Activated T-helper 1 cell treated with anti-CD3 and anti-CD28 coated beads, Interleukin-12 subunit alpha, Interleukin-12 subunit beta, Interleukin-2, Interleukin-4 antibody, amounts not matched to agents 30 ng/mL and 10 ng/mL and 1 ng/mL, durations not matched to agents 14 hours and 24 hours and 36 hours (primary cell): ENCODE data around the gene ACVRL1. TPM values are rescaled to one million over a fixed set of nuclear protein-coding genes. Genes with fewer than 3 reads are reported as not detected.
A peak's percentile ranks its signal among the peaks of the same experiment; 100 is the strongest.
"Not testable (repeated sequence)": the region's sequence is repeated elsewhere in the genome, so short reads cannot be mapped to it uniquely, and the experiment has no call there.

Experiments
- DNase-seq: peaks from one replicate; pipeline ENCODE4 v3.0.0; 2021; ENCODE audit warnings: low spot score
- H3K27ac Mint-ChIP-seq: one replicate; pipeline ENCODE4 v1.8.0; 2021; ENCODE audit warnings: mild to moderate bottlenecking, mixed read lengths
- H3K27me3 Mint-ChIP-seq: one replicate; pipeline ENCODE4 v1.8.0; 2022; ENCODE audit warnings: mild to moderate bottlenecking, moderate library complexity, mixed read lengths; ENCODE audit not compliant: insufficient read depth
- H3K36me3 Mint-ChIP-seq: one replicate; pipeline ENCODE4 v1.8.0; 2021; ENCODE audit warnings: low read depth, mixed read lengths
- H3K4me1 Mint-ChIP-seq: one replicate; pipeline ENCODE4 v1.8.0; 2021; ENCODE audit warnings: low read depth, mixed read lengths
- H3K4me3 Mint-ChIP-seq: one replicate; pipeline ENCODE4 v1.8.0; 2021; ENCODE audit warnings: mild to moderate bottlenecking, moderate library complexity, mixed read lengths
- H3K9me3 Mint-ChIP-seq: one replicate; pipeline ENCODE4 v1.8.0; 2021; ENCODE audit warnings: mixed read lengths
- intact Hi-C: fragments of 100-400 bp; cut with micrococcal nuclease; formaldehyde crosslinking; loops from one replicate; pipeline ENCODE4 v1.15.1; 2024
- total RNA-seq: library from RNA; stranded (reverse); gene quantifications from 2 replicates; pipeline ENCODE4 v1.2.3, GENCODE V29; 2022

Gene ACVRL1
- total RNA-seq, 1 donor from 2014 or later = not detected

DNA sequence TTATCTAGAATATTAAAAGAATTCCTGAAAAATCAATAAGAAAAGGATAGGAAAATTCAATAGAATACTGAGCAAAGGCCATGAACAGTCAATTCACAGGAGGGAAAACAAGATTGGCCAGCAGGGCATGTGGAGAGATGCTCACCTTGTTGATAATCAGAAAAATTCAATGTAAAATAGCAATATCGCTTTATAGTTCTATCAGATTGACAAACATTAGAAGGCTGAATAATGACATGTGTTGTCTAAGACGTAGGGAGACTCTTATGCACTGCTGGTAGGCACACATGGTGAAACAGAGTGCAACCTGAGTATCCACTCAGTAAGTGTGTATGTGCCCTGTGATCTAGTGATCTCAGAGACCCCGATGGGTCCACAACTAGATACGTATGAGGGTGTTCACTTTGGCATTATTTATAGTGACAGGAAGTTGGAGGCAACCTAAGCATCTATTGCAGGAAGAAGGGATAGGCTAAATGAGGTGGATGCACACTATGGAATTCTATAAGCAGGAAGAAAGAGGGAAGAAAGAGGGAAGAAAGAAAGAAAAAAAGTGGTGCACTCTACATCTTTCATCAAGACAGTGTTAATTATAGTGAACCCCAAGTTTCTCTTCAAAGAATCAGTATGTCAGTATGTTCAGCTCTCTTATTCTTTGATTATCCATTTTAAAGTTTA lies 23.2 kb upstream of the ACVRL1 start:
- no peak overlapping the region for H3K27ac Mint-ChIP-seq
- intact Hi-C loops = no loop called here
- no peak overlapping the region for H3K4me3 Mint-ChIP-seq
- H3K4me1 Mint-ChIP-seq = peaks cover 10% of the 10 kb centered on the region
- no peak for DNase-seq
- H3K27me3 Mint-ChIP-seq = peaks cover 9% of the 10 kb centered on the region
- H3K9me3 Mint-ChIP-seq = no peaks in the 10 kb centered on the region
- no peaks in the 10 kb centered on the region for H3K36me3 Mint-ChIP-seq

DNA sequence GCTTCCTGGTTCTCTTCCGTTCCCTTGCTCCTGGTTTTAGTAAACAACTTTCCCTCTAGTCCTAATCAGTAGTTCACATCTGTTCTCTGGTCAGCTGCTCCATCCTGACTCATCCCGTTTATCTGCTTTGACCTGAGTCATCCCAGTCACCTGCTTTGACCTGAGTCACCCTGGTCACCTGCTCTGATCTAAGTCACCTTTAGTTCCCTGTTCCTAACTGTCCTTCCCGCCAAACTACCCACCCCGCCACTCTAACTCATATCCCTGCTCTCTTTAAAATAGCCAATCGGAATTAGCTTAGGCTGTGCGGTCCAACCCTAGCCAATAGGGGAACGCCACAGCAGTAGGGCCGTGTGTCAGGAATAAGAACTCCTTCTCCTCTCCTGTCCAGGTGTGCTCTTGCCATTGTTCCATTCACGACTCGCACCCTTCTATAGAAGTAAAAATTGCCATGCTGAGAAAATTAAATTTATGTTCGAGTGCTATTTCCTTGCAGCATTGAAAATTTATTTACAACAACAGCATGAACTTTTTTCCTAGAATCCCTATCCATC lies 22.6 kb upstream of the ACVRL1 start:
- H3K9me3 Mint-ChIP-seq = no peaks in the 10 kb centered on the region
- H3K4me1 Mint-ChIP-seq = peaks cover 10% of the 10 kb centered on the region
- intact Hi-C loops = no loop called here
- DNase-seq = no peak
- peaks cover 5% of the 10 kb centered on the region for H3K27me3 Mint-ChIP-seq
- no peak overlapping the region for H3K4me3 Mint-ChIP-seq
- H3K27ac Mint-ChIP-seq = no peak overlapping the region
- no peaks in the 10 kb centered on the region for H3K36me3 Mint-ChIP-seq

DNA sequence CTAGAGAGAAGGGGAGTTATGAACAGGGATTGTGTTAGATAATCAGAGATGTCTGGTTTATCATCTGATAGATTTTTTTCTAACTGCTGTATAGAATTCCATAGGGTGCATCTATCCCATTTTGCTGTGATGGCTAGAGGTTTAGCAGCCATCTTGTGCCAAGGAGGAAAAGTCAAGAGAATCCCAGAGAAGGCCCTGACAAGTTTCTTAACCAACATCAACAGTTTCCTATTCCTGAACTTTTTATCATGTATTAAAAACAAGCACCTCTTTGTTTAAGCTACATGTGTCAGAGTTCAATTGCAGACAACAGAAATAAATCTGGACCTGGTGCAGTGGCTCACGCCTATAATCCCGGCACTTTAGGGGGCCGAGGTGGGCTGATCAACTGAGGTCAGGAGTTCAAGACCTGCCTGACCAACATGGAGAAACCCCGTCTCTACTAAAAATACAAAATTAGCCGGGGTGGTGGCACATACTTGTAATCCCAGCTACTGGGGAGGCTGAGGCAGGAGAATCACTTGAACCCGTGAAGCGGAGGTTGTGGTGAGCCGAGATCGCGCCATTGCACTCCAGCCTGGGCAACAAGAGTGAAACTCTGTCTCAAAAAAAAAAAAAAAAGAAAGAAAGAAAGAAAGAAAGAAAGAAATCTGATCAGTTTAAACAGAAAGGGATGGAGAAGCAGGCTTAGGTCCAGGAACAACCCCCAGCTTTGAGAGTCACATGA lies 21.8 kb upstream of the ACVRL1 start:
- H3K36me3 Mint-ChIP-seq, H3K27me3 Mint-ChIP-seq, intact Hi-C loops, H3K4me3 Mint-ChIP-seq, DNase-seq, H3K9me3 Mint-ChIP-seq: not testable (repeated sequence)
- peaks cover 10% of the 10 kb centered on the region for H3K4me1 Mint-ChIP-seq
- H3K27ac Mint-ChIP-seq = peak overlapping the region; percentile 37

DNA sequence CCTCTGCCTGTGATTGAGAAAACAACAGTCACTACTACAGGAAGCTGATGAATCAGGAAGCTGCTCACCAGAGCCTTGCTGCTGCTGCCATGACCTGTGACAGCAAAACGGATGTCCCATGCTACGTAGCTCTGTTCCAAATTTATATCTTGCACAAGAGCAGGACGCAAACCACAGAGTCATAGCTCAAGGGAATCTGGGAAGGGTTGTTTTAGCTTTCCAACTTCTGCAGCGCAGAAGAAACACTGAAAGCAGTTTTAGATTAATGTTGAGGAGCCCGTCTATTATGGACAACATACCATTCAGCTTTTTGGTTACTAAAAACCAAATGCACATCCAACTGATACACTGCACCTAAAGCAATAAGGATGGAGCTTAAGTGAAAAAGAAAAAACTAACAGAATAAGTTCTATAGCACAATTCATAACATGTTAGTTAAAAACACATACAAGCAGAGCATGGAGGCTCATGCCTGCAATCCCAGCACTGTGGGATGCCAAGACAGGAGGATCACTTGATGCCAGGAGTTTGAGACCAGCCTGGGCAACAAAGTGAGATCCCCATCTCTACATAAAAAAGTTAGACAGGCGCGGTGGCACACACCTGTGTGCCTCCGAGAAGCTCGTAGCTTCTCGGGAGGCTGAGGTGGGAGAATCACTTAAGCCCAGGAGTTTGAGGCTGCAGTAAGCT lies 21.1 kb upstream of the ACVRL1 start:
- H3K4me1 Mint-ChIP-seq = peaks cover 10% of the 10 kb centered on the region
- DNase-seq = peak; percentile 37
- intact Hi-C loops = no loop called here
- H3K9me3 Mint-ChIP-seq = no peaks in the 10 kb centered on the region
- H3K27ac Mint-ChIP-seq = peak overlapping the region; percentile 37
- no peaks in the 10 kb centered on the region for H3K36me3 Mint-ChIP-seq
- no peak overlapping the region for H3K4me3 Mint-ChIP-seq
- H3K27me3 Mint-ChIP-seq = peaks cover 5% of the 10 kb centered on the region

DNA sequence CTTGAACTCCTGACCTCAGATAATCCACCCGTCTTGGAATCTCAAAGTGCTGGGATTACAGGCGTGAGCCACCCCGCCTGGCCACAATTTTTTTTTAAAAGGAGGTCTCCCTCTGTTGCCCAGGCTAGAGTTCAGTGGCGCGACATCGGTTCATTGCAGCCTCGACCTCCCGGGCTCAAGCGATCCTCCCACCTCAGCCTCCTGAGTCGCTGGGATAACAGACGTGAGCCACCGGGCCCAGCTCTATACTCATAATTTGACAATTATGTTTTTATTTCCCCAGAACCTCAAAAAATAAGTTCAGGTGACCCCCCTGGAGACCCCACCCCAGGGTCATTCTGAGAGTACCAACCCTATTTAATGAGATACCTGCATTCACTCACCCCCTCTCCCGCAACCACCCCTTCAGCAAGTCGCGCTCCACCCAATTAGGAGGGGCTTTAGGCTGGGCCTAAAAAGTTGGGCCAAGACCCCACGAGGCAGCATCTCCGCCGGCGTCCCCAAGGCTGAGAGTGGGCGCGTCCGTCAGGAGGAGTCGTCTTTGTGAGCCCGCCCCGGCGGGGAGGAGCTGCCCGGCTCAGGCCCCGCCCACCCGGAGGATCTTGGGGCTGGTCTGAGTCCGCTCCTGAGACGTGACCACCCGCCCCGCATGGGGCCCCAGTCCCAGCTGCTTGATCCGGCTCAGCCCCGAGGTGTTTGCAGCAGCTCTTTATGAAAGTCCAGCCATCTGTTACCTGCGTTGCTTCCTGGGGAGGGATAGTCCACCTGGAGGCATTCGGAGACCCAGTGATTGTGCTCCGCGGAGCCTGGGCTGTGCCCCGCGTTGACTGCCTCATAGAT lies 19.6 kb upstream of the ACVRL1 start, which contains the start of gene ANKRD33:
Gene ANKRD33, plus strand, starts transcription at position 628 of the 840 bp plus-strand sequence. Its CDS starts 84 bp downstream, at position 712.
- intact Hi-C loops = no loop called here
- no peak within 1 kb of the TSS for H3K4me3 Mint-ChIP-seq
- H3K27ac Mint-ChIP-seq = no peak within 1 kb of the TSS
- DNase-seq = no peak
- peaks cover 10% of the 10 kb centered on the region for H3K4me1 Mint-ChIP-seq
- no peaks in the 10 kb centered on the region for H3K36me3 Mint-ChIP-seq
- no peaks in the 10 kb centered on the region for H3K9me3 Mint-ChIP-seq
- H3K27me3 Mint-ChIP-seq = peaks cover 1% of the 10 kb centered on the region

DNA sequence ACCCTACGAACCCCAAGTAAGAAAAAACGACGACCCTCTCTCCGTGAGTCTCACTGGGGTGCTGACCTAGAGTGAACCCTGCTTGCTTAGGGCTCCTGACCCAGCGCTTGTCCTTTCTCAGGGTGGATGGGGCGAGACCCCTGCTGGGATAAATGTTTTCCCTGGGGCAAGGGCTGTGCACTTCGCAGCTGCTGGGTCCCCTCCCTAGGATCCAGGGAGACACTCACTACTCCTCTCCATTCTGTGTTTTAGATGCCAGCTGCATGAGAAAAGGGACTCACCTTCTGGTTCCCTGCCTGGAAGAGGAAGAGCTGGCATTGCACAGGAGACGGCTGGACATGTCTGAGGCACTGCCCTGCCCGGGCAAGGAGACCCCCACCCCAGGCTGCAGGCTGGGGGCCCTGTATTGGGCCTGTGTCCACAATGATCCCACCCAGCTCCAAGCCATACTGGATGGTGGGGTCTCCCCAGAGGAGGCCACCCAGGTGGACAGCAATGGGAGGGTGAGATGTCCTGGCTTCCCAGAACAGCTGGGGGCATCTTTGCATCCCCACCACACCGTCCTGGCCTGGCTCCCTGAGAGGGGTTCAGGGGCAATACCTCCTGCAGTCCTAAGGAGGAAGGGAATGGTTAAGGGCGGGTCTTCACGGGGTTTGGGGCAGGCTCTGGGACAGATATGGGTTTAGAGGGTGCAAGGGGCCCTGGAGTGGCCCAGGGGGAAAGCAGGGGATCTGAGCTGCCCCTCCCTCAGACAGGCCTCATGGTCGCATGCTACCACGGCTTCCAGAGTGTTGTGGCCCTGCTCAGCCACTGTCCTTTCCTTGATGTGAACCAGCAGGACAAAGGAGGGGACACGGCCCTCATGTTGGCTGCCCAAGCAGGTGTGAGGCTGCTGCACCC lies 18.7 kb upstream of the ACVRL1 start:
- Mint-ChIP-seq H3K9me3 (no peaks in the 10 kb centered on the region), H3K27me3 (peaks cover 4% of the 10 kb centered on the region), H3K4me3 (no peak overlapping the region), H3K4me1 (peaks cover 10% of the 10 kb centered on the region), H3K36me3 (no peaks in the 10 kb centered on the region), H3K27ac (no peak overlapping the region)
- intact Hi-C loops = no loop called here
- no peak for DNase-seq

DNA sequence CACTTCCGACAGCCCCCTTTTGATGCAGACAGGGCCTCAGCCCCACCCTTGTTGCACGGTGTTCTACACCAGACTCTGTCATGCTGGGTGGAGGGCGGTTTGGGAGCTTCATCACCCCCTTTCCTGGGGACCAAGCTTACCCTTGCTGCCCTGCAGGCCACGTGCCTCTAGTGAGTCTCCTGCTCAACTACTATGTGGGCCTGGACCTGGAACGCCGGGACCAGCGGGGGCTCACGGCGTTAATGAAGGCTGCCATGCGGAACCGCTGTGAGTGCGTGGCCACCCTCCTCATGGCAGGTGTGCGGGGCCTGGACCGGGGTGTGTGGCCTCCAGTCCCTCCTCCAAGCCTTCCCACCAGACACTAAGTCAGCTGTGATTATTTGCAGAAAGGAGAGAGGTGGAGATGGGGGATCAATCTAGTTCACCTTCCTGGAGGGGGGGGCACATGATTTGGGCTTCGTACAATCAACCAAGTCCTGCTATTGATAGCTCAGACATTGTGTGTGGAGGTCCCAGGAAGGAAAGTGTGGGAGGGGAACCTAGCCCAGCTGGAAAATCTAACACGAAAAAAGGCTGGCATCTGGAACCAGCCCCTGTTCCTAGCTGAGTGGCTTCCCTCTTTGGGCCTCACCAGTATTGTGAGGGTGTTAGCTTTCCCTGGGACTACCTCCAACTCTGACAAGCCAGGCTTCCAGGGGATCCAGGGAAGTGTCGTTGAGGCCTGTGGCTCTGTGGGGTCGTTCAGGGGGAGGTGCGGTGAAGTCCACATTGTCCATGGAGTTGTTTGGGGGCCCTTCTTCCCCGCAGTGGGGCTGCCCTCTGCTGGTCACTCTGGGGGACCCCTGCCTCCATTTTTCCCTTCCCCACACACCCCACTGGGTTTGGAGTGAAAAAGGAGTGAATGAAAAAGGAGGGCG lies 17.8 kb upstream of the ACVRL1 start:
- intact Hi-C loops = no loop called here
- H3K4me3 Mint-ChIP-seq = no peak overlapping the region
- no peaks in the 10 kb centered on the region for H3K9me3 Mint-ChIP-seq
- H3K36me3 Mint-ChIP-seq = no peaks in the 10 kb centered on the region
- peaks cover 4% of the 10 kb centered on the region for H3K27me3 Mint-ChIP-seq
- H3K4me1 Mint-ChIP-seq = peaks cover 10% of the 10 kb centered on the region
- no peak overlapping the region for H3K27ac Mint-ChIP-seq
- DNase-seq = no peak

DNA sequence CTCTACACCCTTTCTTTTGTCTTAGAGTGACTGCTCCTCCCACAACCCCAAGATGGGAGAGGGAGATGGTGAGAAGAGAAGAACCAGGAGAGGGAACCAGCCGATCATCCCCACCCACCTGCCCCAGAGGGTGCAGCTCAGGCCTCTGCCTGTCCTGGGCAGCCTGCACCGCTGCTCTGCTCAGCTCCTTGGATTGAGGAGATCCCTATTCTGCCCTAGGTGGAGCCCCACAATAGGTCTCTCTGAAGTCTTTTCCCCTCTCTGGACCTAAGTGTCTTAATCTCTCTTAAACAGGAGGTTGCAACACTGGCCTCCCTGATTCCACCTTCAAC lies 17.2 kb upstream of the ACVRL1 start:
- no peaks in the 10 kb centered on the region for H3K9me3 Mint-ChIP-seq
- no peak for DNase-seq
- H3K4me1 Mint-ChIP-seq = peaks cover 10% of the 10 kb centered on the region
- intact Hi-C loops = no loop called here
- peaks cover 7% of the 10 kb centered on the region for H3K27me3 Mint-ChIP-seq
- no peak overlapping the region for H3K27ac Mint-ChIP-seq
- H3K36me3 Mint-ChIP-seq = no peaks in the 10 kb centered on the region
- no peak overlapping the region for H3K4me3 Mint-ChIP-seq

DNA sequence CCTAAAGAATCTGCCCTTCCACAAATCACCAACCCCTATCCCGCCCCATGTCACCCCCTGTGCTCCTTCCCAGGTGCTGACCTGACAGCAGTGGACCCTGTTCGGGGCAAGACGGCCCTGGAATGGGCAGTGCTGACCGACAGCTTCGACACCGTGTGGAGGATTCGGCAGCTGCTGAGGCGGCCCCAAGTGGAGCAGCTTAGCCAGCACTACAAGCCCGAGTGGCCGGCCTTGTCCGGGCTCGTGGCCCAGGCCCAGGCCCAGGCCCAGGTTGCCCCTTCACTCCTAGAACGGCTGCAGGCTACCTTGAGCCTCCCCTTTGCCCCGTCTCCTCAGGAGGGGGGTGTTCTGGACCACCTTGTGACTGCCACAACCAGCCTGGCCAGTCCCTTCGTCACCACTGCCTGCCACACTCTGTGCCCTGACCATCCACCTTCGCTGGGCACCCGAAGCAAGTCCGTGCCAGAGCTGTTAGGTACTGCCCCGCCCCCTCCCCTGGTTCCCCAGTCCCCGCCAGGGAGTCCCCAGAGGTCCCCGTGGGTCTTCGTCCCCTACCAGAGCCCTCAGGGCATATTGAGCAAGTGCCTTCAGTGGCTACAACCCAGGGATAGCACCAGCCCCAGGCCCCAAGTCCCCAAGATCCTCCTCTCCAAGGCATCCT lies 16.7 kb upstream of the ACVRL1 start:
- Mint-ChIP-seq H3K4me1 (peaks cover 10% of the 10 kb centered on the region), H3K36me3 (no peaks in the 10 kb centered on the region), H3K27ac (no peak overlapping the region), H3K27me3 (peaks cover 7% of the 10 kb centered on the region), H3K4me3 (no peak overlapping the region), H3K9me3 (no peaks in the 10 kb centered on the region)
- no peak for DNase-seq
- intact Hi-C loops = no loop called here

DNA sequence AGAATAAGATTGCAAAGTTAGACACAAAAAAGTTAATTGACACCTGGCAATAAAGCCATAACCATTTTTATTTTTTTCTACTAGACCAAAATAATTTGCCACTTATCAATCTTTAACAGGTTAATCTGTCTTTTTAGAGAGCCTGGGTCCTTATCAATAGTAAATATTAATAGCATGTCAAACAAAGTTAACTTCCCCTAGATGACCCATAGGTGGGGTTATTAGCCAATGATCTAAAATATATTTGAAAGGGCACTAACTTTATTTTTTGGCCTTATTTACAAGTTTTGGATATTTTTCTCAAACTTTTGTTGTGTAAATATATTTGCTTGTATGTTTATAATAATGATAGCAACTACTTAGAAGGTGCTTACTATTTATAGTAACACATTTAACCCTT lies 15.5 kb upstream of the ACVRL1 start:
- Mint-ChIP-seq H3K36me3 (no peaks in the 10 kb centered on the region), H3K4me1 (no peaks in the 10 kb centered on the region), H3K27me3 (peaks cover 7% of the 10 kb centered on the region), H3K9me3 (no peaks in the 10 kb centered on the region), H3K27ac (no peak overlapping the region), H3K4me3 (no peak overlapping the region)
- DNase-seq = no peak
- intact Hi-C loops = loop anchor here (1.0 kb wide), 1 partner anchor 88 kb away; no protein-coding TSS in a partner anchor

DNA sequence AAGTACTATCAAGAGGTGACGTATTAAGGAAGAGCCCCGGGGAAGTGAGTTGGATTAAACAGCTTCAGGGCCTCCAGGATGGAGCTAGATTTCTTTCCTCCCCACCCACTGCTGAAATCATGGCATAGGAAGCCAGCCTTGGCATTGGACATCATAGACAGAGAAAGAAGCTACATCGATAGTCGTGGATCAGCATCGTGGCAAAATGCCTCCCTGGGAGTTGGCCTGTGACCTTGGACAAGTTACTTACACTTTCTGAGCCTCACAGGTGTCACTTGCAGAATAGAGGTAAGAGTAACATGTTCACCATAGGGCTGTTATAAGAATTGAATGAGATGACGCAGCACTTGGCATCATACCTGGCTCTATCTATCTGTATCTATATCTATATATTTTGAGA lies 13.5 kb upstream of the ACVRL1 start:
- Mint-ChIP-seq H3K36me3 (no peaks in the 10 kb centered on the region), H3K27me3 (peaks cover 7% of the 10 kb centered on the region), H3K27ac (no peak overlapping the region), H3K9me3 (no peaks in the 10 kb centered on the region), H3K4me1 (no peaks in the 10 kb centered on the region), H3K4me3 (no peak overlapping the region)
- intact Hi-C loops = no loop called here
- no peak for DNase-seq
